KBM-7 (cell line): Measurements from ENCODE around the gene ITSN1.
A peak's percentile ranks its signal among the peaks of the same experiment; 100 is the strongest.

Experiments
- DNase-seq: peaks from one replicate; pipeline ENCODE4 v3.0.0-alpha.2; 2015
- in situ Hi-C: fragments of 300-500 bp; cut with MboI; formaldehyde crosslinking; loops from 2 replicates; pipeline ENCODE4 v1.14.3; 2020; ENCODE audit warnings: low sequenced_read_pairs, low pct_unique_long_range_greater_than_20kb, mixed read lengths

Gene ITSN1

GRCh38 chr21:33893917-33894316 is 251.6 kb downstream of the ITSN1 start:
- in situ Hi-C loops = no loop called here
- DNase-seq = no peak

GRCh38 chr21:33894736-33895288 is 252.5 kb downstream of the ITSN1 start:
- DNase-seq = peak; percentile 87
- in situ Hi-C loops = no loop called here

- in situ Hi-C loops = no loop called here
- DNase-seq = no peak
Observed at GRCh38 chr21:33895356-33895755, 253.1 kb downstream of the ITSN1 start.

- DNase-seq = no peak
Observed at GRCh38 chr21:33896691-33897090, 254.4 kb downstream of the ITSN1 start.

GRCh38 chr21:33897098-33897497 is 254.8 kb downstream of the ITSN1 start:
- in situ Hi-C loops = no loop called here
- no peak for DNase-seq

More at GRCh38 chr21:33896691-33897090, 254.4 kb downstream of the ITSN1 start:
- in situ Hi-C loops = no loop called here

GRCh38 chr21:33897739-33898138 is 255.4 kb downstream of the ITSN1 start:
- in situ Hi-C loops = no loop called here
- DNase-seq = no peak

- DNase-seq = no peak
- in situ Hi-C loops = no loop called here
Observed at GRCh38 chr21:33898586-33898985, 256.3 kb downstream of the ITSN1 start.

GRCh38 chr21:33899199-33899598 is 256.9 kb downstream of the ITSN1 start:
- DNase-seq = no peak
- in situ Hi-C loops = no loop called here

- in situ Hi-C loops = loop anchor here (25.0 kb wide), 1 partner anchor 711 kb away; the partner anchor contains the start of gene RCAN1
- DNase-seq = peak; percentile 57
Observed at GRCh38 chr21:33901412-33902288, 259.3 kb downstream of the ITSN1 start.

- no peak for DNase-seq
- in situ Hi-C loops = loop anchor here (25.0 kb wide), 1 partner anchor 710 kb away; the partner anchor contains the start of gene RCAN1
Observed at GRCh38 chr21:33902349-33902748, 260.0 kb downstream of the ITSN1 start.

- in situ Hi-C loops = loop anchor here (25.0 kb wide), 1 partner anchor 708 kb away; the partner anchor contains the start of gene RCAN1
- no peak for DNase-seq
Observed at GRCh38 chr21:33904041-33904440, 261.7 kb downstream of the ITSN1 start.

- in situ Hi-C loops = loop anchor here (25.0 kb wide), 1 partner anchor 704 kb away; the partner anchor contains the start of gene RCAN1
- no peak for DNase-seq
Observed at GRCh38 chr21:33908760-33909159, 266.5 kb downstream of the ITSN1 start.

- in situ Hi-C loops = loop anchor here (25.0 kb wide), 1 partner anchor 703 kb away; the partner anchor contains the start of gene RCAN1
- DNase-seq = no peak
Observed at GRCh38 chr21:33909756-33910155, 267.5 kb downstream of the ITSN1 start.

GRCh38 chr21:33914188-33914587 is 271.9 kb downstream of the ITSN1 start:
- no peak for DNase-seq
- in situ Hi-C loops = loop anchor here (25.0 kb wide), 1 partner anchor 698 kb away; the partner anchor contains the start of gene RCAN1

- in situ Hi-C loops = loop anchor here (25.0 kb wide), 1 partner anchor 697 kb away; the partner anchor contains the start of gene RCAN1
- DNase-seq = peak; percentile 96
Observed at GRCh38 chr21:33915368-33916199, 273.3 kb downstream of the ITSN1 start, which contains the start of gene ATP5PO. Gene ATP5PO (minus strand): TSS chr21:33915804. CDS start chr21:33915763, 41 bp downstream.

GRCh38 chr21:33916200-33916567 is 273.9 kb downstream of the ITSN1 start:
- DNase-seq = no peak
- in situ Hi-C loops = loop anchor here (25.0 kb wide), 1 partner anchor 696 kb away; the partner anchor contains the start of gene RCAN1

- no peak for DNase-seq
- in situ Hi-C loops = loop anchor here (25.0 kb wide), 1 partner anchor 695 kb away; the partner anchor contains the start of gene RCAN1
Observed at GRCh38 chr21:33917421-33917820, 275.1 kb downstream of the ITSN1 start.

GRCh38 chr21:33924079-33924765 is 281.9 kb downstream of the ITSN1 start:
- in situ Hi-C loops = loop anchor here (25.0 kb wide), 1 partner anchor 688 kb away; the partner anchor contains the start of gene RCAN1

More at GRCh38 chr21:33924079-33924765, 281.9 kb downstream of the ITSN1 start:
- peak; percentile 81 for DNase-seq
